NCI-H1105 treated with DMSO at 0.1 percent for 48 hours (cell line): Measurements from ENCODE around the gene CDHR5.
"Not testable (repeated sequence)": the region's sequence is repeated elsewhere in the genome, so short reads cannot be mapped to it uniquely, and the experiment has no call there.

Experiments
- DNase-seq: peaks from one replicate; lab custom pipeline; 2025; lab: John Stamatoyannopoulos, UW

Gene CDHR5, protein sequence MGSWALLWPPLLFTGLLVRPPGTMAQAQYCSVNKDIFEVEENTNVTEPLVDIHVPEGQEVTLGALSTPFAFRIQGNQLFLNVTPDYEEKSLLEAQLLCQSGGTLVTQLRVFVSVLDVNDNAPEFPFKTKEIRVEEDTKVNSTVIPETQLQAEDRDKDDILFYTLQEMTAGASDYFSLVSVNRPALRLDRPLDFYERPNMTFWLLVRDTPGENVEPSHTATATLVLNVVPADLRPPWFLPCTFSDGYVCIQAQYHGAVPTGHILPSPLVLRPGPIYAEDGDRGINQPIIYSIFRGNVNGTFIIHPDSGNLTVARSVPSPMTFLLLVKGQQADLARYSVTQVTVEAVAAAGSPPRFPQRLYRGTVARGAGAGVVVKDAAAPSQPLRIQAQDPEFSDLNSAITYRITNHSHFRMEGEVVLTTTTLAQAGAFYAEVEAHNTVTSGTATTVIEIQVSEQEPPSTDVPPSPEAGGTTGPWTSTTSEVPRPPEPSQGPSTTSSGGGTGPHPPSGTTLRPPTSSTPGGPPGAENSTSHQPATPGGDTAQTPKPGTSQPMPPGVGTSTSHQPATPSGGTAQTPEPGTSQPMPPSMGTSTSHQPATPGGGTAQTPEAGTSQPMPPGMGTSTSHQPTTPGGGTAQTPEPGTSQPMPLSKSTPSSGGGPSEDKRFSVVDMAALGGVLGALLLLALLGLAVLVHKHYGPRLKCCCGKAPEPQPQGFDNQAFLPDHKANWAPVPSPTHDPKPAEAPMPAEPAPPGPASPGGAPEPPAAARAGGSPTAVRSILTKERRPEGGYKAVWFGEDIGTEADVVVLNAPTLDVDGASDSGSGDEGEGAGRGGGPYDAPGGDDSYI

GRCh38 chr11:624705-625635 lies at the start of gene CDHR5:
TSS of gene CDHR5 (minus strand) at chr11:624955. CDS start at chr11:624902, 53 bp downstream.
- no peak for DNase-seq

DNA sequence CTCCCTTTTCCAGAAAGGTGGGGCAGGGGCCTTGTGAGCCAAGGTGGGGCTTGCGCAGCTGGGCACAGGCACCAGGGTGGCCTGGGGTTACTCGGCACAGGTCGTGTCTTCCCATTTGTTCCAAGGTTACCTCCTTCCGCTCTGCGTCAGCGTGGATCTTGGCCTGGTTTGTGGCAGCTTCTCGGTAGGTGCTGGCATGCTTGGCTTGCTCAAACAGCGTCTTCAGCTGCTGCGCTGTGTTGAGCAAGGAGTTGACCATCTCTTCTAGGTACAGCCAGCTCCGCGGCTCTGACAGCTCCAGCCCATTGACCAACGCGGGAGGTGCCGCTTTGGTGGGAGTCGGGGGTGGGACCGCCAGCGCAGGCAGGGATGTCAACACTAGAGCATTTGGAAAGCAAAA lies 49.7 kb upstream of the CDHR5 start:
- DNase-seq = no peak

- no peak for DNase-seq
Measured at GRCh38 chr11:673866-674265, 49.1 kb upstream of the CDHR5 start.

DNA sequence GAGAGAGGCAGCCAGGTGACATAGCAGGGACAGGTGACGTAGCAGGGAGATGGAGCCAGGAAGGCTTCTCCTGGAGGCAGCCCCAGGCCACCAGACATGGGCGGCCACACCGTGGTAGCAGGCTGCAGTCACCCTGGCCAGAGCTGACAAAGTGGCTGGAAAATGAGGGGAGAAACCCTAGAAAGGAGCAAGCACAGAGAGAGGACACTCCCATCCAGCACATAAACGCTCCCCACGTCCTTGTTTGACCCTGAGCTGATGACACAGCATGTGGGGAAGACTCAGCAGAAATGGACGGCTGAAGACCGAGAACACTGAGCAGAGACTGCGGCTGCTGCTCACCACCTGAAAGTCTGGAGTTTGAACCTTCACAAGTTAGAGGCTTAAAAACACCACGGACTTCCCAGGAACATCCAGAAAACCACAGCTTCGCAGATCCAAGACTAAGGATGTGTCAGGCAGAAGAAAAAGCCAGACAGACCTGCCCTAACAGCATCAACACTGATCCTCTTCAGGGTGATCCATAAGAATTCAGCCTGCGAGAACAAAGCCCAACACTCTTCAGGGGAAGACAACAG lies 41.0 kb upstream of the CDHR5 start:
- DNase-seq = no peak

- no peak for DNase-seq
Measured at GRCh38 chr11:665062-665703, 40.4 kb upstream of the CDHR5 start.

DNA sequence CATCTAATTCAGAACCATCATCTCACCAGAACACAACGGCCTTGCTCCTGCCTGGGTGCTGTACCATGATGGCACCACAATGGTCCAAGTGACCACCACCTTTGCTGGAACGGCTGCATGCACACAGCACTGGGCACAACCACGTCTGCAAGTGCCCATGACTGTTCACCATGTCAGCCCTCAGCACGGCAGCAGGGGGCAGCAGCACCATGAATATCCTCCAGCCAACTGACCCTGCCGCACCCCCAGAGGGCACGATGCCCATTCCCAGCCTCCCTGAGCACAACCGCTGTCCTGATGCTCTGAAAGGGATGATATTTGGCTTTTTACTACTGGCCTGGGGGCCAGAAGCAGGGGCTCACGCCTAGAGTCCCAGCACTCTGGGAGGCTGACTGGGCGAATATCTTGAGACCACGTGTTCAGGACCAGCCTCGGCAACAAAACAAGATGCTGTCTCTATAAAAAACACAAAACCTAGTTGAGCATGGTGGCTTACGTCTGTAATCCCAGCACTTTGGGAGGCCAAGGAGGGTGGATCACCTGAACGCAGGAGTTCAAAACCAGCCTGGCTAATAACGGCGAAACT lies 38.0 kb upstream of the CDHR5 start:
- peak; percentile 18 for DNase-seq

- no peak for DNase-seq
Measured at GRCh38 chr11:660681-661444, 36.1 kb upstream of the CDHR5 start.

- no peak for DNase-seq
Measured at GRCh38 chr11:660281-660680, 35.5 kb upstream of the CDHR5 start.

GRCh38 chr11:659532-660085 lies 34.9 kb upstream of the CDHR5 start:
- DNase-seq = no peak

GRCh38 chr11:657691-658126 lies 33.0 kb upstream of the CDHR5 start:
- DNase-seq = no peak

DNA sequence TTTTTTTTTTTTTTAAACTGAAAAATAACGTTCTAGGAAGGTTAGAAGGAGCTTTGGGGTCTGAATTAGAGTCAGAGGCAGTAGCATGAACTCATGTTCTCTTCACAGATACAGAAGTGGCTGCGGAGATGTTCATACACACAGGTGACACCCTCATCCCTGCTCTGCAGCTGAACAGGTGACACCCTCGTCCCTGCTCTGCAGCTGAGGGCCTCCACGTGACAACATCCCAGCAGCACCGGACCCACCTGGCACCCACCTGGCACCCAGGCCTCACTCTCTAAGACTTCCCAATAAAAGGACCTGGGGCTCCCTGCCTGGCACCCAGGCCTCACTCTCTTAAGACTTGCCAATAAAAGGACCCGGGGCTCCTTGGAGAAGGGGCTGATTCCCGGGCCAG lies 32.1 kb upstream of the CDHR5 start:
- DNase-seq = no peak

DNA sequence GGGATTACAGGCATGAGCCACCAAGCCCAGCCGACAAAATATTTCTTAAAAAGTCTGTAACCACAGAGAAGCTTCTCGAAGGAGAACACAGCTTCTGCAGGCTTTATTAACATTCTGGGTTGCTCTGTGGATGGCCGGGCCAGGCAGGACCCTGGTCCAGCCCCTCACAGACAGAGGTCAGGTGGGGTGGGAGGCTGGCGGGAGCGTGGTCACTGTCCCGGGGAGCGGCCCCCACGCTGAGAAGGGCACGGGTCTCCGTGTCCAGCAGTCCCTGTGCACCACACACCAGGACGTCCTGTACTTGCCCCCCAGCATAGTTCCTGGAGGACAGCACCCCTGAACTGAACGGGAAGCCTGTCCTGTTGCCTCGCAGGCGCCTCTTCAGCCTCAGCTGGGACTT lies 31.7 kb upstream of the CDHR5 start:
- no peak for DNase-seq

- DNase-seq = no peak
Measured at GRCh38 chr11:655036-655726, 30.4 kb upstream of the CDHR5 start.

- not testable (repeated sequence) for DNase-seq
Measured at GRCh38 chr11:654444-654843, 29.7 kb upstream of the CDHR5 start.

DNA sequence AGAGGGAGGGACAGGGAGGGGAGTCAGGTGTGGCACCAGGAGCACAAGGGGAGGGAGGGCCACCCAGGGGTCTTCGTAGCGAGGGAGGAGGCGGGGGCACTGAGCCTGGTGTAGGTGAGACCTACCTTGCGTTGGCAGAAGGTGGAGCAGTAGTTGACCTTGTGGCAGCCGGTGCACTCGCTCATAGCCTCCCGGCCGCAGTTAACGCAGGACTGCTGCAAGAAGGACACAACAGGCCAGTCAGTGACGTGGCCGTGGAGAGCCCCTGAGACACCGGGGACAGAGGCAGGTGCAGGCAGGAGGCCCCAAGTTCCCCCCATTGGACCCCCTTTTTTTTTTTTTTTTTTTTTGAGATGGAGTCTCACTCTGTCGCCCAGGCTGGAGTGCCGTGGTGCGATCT lies 29.1 kb upstream of the CDHR5 start:
- no peak for DNase-seq

DNA sequence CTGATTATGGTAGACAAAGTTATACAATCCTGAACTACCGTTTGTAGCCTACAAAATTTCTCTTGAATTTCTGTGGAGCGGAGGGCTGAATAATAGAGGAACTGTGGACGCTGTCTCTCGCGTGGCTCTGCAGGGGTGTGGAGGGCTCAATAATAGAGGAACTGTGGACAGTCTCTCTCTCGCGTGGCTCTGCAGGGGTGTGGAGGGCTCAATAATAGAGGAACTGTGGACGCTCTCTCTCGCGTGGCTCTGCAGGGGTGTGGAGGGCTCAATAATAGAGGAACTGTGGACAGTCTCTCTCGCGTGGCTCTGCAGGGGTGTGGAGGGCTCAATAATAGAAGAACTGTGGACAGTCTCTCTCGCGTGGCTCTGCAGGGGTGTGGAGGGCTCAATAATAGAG lies 28.4 kb upstream of the CDHR5 start:
- not testable (repeated sequence) for DNase-seq

DNA sequence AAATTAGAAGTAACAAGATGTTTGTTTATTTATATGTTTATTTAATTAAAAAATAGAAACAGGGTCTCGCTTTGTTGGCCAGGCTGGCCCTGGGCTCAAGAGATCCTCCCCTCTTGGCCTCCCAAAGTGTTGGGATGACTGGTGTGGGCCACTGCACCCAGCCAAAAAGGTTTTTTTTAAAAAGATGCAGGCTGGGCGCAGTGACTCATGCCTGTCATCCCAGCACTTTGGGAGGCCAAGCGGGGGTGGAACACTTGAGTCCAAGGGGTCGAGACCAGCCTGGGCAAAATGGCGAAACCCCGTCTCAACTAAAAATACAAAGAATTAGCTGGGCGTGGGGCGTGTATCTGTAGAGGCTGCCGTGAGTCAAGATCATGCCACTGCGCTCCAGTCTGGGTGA lies 25.7 kb upstream of the CDHR5 start:
- DNase-seq = no peak

DNA sequence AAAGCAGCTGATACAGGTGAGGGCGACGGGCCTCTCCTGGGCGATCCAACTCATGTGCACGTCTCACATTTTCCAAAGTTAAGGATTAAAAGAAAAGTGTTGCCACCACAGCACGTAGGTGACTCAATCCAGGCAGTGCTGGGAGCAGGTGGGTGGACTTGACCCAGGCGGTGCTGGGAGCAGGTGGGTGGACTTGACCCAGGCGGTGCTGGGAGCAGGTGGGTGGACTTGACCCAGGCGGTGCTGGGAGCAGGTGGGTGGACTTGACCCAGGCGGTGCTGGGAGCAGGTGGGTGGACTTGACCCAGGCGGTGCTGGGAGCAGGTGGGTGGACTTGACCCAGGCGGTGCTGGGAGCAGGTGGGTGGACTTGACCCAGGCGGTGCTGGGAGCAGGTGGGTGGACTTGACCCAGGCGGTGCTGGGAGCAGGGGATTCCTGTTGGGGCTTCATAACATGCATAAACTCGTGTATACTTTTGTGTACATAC lies 23.0 kb upstream of the CDHR5 start:
- not testable (repeated sequence) for DNase-seq

- DNase-seq = no peak
Measured at GRCh38 chr11:646214-646613, 21.5 kb upstream of the CDHR5 start.
